Amygdala (tissue), 56 donors: ENCODE measurements around the gene RAB33A.
"Not testable (repeated sequence)": the region's sequence is repeated elsewhere in the genome, so short reads cannot be mapped to it uniquely, and the experiment has no call there.

Source experiments
- DNase-seq, 56 donors: peaks; one replicate each; lab custom pipeline; 2025; lab: John Stamatoyannopoulos, UW

The RAB33A gene

DNA sequence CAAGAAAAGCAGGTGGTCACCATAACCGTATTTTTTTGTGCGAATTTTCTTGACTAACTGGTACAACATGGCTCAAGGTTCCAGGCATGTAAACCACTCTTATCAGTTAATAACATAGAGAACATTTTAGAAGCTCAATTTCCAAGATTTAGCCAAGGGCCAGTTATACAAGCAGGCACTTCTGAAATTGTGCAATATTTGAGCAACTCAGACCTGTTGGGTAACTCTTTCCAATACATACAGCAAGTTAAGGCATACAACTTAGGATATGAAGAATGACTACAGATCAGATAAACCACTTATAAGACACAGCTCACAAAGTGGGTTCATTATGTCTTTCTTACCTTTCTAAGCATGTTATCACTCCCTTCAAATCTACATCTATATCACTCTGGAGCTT lies 53.0 kb downstream of the RAB33A start:
- DNase-seq, result no peak

DNA sequence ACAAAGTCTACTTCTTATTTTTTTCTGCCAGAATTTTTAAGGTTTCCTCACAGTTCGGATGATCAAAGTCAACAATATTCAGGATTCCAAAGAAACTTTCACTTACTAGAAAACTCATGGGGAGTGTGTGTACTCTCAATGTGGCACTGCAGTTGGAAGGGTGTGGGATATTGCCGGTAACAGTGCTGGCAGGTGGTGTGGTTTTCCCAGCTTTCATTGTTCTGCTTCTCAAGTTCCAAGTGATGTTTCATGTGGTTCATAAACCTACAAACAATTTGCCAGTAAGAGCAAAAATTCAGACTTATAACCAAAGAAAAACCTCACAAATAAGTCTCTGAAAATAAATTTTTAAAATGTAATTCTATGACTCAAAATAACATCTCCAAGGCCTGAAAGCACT lies 57.1 kb downstream of the RAB33A start:
- no peak for DNase-seq

DNA sequence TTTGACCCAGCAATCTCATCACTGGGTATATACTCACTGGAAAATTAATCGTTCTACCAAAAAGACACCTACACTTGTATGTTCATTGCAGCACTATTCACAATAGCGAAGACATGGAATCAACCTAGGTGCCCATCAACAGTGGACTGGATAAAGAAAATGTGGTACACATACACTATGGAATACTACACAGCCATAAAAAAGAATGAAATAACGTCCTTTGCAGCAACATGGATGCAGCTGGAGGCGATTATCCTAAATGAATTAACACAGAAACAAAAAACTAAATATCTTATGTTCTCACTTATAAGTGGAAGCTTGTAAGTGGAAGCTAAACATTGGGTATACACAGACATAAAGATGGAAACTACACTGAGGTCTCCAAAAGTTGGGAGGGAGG lies 59.4 kb downstream of the RAB33A start:
- not testable (repeated sequence) for DNase-seq
